SK-N-SH treated with all-trans-retinoic acid at 6 μM for 48 hours (cell line): ENCODE measurements around the gene STK32A.
A peak's percentile ranks its signal among the peaks of the same experiment; 100 is the strongest.

Source experiments
- ATAC-seq: fragments of 200-7000 bp; cut with Tn5 transposase; 3 replicates; pipeline ENCODE4 v1.9.1; 2020; ENCODE audit warnings: mild to moderate bottlenecking, moderate library complexity
- ARNTL ChIP-seq: fragments of 450-650 bp; formaldehyde crosslinking; IDR thresholded peaks from 2 replicates; pipeline ENCODE4 v1.5.0; 2020; ENCODE audit warnings: low read depth, mild to moderate bottlenecking, moderate library complexity, borderline replicate concordance
- BACH2 ChIP-seq: fragments of 250-450 bp; sonication (Bioruptor Pico); IDR thresholded peaks from 2 replicates; pipeline ENCODE4 v1.9.0; 2021; ENCODE audit warnings: mild to moderate bottlenecking, borderline replicate concordance
- CSDC2 ChIP-seq: fragments of 250-450 bp; sonication (Bioruptor Pico); IDR thresholded peaks from 2 replicates; pipeline ENCODE4 v1.5.0; 2020; ENCODE audit warnings: mild to moderate bottlenecking, moderate library complexity
- ESRRG ChIP-seq: fragments of 250-450 bp; sonication (Bioruptor Pico); IDR thresholded peaks from 2 replicates; pipeline ENCODE4 v1.6.1; 2021; ENCODE audit warnings: mild to moderate bottlenecking
- GLIS3 ChIP-seq: fragments of 250-450 bp; sonication (Bioruptor Pico); IDR thresholded peaks from 2 replicates; pipeline ENCODE4 v1.5.0; 2020; ENCODE audit warnings: mild to moderate bottlenecking, moderate library complexity
- ISL1 ChIP-seq: fragments of 250-450 bp; sonication (Bioruptor Pico); IDR thresholded peaks from 2 replicates; pipeline ENCODE4 v2.1.2; 2022; ENCODE audit warnings: mild to moderate bottlenecking, moderate library complexity
- OSR1 ChIP-seq: fragments of 250-450 bp; sonication (Bioruptor Pico); IDR thresholded peaks from 2 replicates; pipeline ENCODE4 v1.8.0; 2022; ENCODE audit warnings: moderate library complexity, mild to moderate bottlenecking, inconsistent platforms
- PPARA ChIP-seq: fragments of 250-450 bp; sonication (Bioruptor Pico); IDR thresholded peaks from 2 replicates; pipeline ENCODE4 v1.5.0; 2020; ENCODE audit warnings: mild to moderate bottlenecking, borderline replicate concordance
- RARB ChIP-seq: fragments of 250-450 bp; sonication (Bioruptor Pico); IDR thresholded peaks from 2 replicates; pipeline ENCODE4 v1.8.0; 2021; ENCODE audit warnings: mild to moderate bottlenecking, moderate library complexity
- SNAI2 ChIP-seq: fragments of 250-450 bp; sonication (Bioruptor Pico); IDR thresholded peaks from 2 replicates; pipeline ENCODE4 v1.5.0; 2020; ENCODE audit warnings: mild to moderate bottlenecking, moderate library complexity
- TCF4 ChIP-seq: fragments of 250-450 bp; sonication (Bioruptor Pico); IDR thresholded peaks from 2 replicates; pipeline ENCODE4 v1.8.0; 2021; ENCODE audit warnings: mild to moderate bottlenecking, moderate library complexity, borderline replicate concordance
- TOX ChIP-seq: fragments of 250-450 bp; sonication (Bioruptor Pico); IDR thresholded peaks from 2 replicates; pipeline ENCODE4 v1.8.0; 2021; ENCODE audit warnings: mild to moderate bottlenecking, moderate library complexity, borderline replicate concordance
- ZC3H10 ChIP-seq: fragments of 250-450 bp; sonication (Bioruptor Pico); IDR thresholded peaks from 2 replicates; pipeline ENCODE4 v1.5.1; 2021; ENCODE audit warnings: mild to moderate bottlenecking, moderate library complexity
- ZFP3 ChIP-seq: fragments of 250-450 bp; sonication (Bioruptor Pico); IDR thresholded peaks from 2 replicates; pipeline ENCODE4 v1.5.0; 2020; ENCODE audit warnings: mild to moderate bottlenecking, moderate library complexity
- ZFP30 ChIP-seq: fragments of 450-650 bp; formaldehyde crosslinking; IDR thresholded peaks from 2 replicates; pipeline ENCODE4 v1.5.0; 2022; ENCODE audit warnings: mild to moderate bottlenecking, moderate library complexity
- ZNF565 ChIP-seq: fragments of 450-650 bp; formaldehyde crosslinking; conservative IDR thresholded peaks from 2 replicates; pipeline ENCODE4 v1.5.0; 2020; ENCODE audit warnings: low read depth, mild to moderate bottlenecking, moderate library complexity
- ZNF70 ChIP-seq: fragments of 450-650 bp; formaldehyde crosslinking; IDR thresholded peaks from 2 replicates; pipeline ENCODE4 v1.5.0; 2020; ENCODE audit warnings: mild to moderate bottlenecking, moderate library complexity
- ZNF8 ChIP-seq: fragments of 450-650 bp; formaldehyde crosslinking; IDR thresholded peaks from 2 replicates; pipeline ENCODE4 v1.5.0; 2020; ENCODE audit warnings: mild to moderate bottlenecking, moderate library complexity
- TF ChIP-seq, protein P1 (sequence below): fragments of 250-450 bp; sonication (Bioruptor Pico); IDR thresholded peaks from 2 replicates; pipeline ENCODE4 v1.8.0; 2020; ENCODE audit warnings: mild to moderate bottlenecking, moderate library complexity, borderline replicate concordance
- TF ChIP-seq, protein P2 (sequence below): fragments of 250-450 bp; sonication (Bioruptor Pico); IDR thresholded peaks from 2 replicates; pipeline ENCODE4 v1.8.0; 2021; ENCODE audit warnings: low read depth, mild to moderate bottlenecking, moderate library complexity, borderline replicate concordance
- TF ChIP-seq, protein P3 (sequence below): fragments of 250-450 bp; sonication (Bioruptor Pico); IDR thresholded peaks from 2 replicates; pipeline ENCODE4 v1.5.0; 2020; ENCODE audit warnings: mild to moderate bottlenecking, moderate library complexity
- TF ChIP-seq, protein P4 (sequence below): fragments of 250-450 bp; sonication (Bioruptor Pico); IDR thresholded peaks from 2 replicates; pipeline ENCODE4 v1.5.1; 2020; ENCODE audit warnings: low read depth, mild to moderate bottlenecking, moderate library complexity
- TF ChIP-seq, protein P5 (sequence below): fragments of 250-450 bp; sonication (Bioruptor Pico); IDR thresholded peaks from 2 replicates; pipeline ENCODE4 v1.5.1; 2021; ENCODE audit warnings: mild to moderate bottlenecking, moderate library complexity

Gene STK32A

DNA sequence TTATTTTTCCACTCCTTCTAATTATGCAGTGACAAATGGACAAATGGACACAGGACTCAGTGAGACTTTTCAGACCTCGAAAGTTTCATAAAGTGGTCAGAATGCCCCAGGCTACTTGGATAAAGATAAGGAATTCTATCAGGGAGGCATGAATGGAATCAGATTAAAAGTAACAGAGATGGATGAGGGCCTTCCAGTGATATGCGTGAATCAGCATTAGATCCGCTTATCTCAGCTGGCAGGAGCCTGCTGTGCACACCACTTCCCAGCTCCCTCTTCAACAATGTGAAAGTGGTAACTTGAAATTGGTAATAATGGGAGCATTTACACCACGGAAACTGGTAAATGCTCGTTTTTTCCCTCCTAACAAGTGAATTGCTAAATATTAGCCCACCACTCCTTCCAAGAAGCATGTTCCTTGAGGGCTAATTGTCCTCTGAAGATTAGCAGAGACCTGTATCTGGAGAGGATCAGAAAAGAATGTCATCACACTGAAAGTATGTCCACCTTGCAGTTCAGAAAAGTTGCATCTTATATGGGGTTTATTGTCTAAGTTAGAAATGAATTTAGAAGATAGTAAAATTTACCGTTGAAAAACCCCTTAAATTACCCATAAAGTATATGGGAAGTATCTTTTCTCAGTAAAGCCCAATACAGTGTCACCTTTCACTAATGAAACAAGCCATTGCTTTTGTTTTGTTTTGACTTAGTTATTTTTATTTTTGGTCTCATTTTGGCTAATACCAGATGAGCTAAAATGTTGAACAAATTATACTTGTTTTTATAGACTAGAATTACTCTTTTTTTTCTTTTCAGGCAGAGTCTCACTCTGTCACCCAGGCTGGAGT lies 149.7 kb downstream of the STK32A start:
- TF ChIP-seq OSR1 (CRISPR knock-in tag), result no peak
- TF ChIP-seq, protein P1, sequence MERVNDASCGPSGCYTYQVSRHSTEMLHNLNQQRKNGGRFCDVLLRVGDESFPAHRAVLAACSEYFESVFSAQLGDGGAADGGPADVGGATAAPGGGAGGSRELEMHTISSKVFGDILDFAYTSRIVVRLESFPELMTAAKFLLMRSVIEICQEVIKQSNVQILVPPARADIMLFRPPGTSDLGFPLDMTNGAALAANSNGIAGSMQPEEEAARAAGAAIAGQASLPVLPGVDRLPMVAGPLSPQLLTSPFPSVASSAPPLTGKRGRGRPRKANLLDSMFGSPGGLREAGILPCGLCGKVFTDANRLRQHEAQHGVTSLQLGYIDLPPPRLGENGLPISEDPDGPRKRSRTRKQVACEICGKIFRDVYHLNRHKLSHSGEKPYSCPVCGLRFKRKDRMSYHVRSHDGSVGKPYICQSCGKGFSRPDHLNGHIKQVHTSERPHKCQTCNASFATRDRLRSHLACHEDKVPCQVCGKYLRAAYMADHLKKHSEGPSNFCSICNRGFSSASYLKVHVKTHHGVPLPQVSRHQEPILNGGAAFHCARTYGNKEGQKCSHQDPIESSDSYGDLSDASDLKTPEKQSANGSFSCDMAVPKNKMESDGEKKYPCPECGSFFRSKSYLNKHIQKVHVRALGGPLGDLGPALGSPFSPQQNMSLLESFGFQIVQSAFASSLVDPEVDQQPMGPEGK (CRISPR knock-in tag), result no peak
- peak; percentile 59; the same call in 1 of the 2 replicates for TF ChIP-seq SNAI2
- TF ChIP-seq TCF4, result peak; percentile 66; the same call in 1 of the 2 replicates
- TF ChIP-seq ISL1 (CRISPR knock-in tag), result peak; percentile 83
- TF ChIP-seq ZFP3, result no peak
- no peak for TF ChIP-seq TOX (CRISPR knock-in tag)
- no peak for TF ChIP-seq ZFP30
- no peak for TF ChIP-seq ZNF565 (CRISPR knock-in tag)
- peak; percentile 79; the same call in 1 of the 2 replicates for TF ChIP-seq BACH2 (CRISPR knock-in tag)
- no peak for TF ChIP-seq RARB
- TF ChIP-seq, protein P2, sequence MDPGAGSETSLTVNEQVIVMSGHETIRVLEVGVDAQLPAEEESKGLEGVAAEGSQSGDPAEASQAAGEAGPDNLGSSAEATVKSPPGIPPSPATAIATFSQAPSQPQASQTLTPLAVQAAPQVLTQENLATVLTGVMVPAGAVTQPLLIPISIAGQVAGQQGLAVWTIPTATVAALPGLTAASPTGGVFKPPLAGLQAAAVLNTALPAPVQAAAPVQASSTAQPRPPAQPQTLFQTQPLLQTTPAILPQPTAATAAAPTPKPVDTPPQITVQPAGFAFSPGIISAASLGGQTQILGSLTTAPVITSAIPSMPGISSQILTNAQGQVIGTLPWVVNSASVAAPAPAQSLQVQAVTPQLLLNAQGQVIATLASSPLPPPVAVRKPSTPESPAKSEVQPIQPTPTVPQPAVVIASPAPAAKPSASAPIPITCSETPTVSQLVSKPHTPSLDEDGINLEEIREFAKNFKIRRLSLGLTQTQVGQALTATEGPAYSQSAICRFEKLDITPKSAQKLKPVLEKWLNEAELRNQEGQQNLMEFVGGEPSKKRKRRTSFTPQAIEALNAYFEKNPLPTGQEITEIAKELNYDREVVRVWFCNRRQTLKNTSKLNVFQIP (CRISPR knock-in tag), result no peak
- TF ChIP-seq ZC3H10 (CRISPR knock-in tag), result no peak
- TF ChIP-seq, protein P3, sequence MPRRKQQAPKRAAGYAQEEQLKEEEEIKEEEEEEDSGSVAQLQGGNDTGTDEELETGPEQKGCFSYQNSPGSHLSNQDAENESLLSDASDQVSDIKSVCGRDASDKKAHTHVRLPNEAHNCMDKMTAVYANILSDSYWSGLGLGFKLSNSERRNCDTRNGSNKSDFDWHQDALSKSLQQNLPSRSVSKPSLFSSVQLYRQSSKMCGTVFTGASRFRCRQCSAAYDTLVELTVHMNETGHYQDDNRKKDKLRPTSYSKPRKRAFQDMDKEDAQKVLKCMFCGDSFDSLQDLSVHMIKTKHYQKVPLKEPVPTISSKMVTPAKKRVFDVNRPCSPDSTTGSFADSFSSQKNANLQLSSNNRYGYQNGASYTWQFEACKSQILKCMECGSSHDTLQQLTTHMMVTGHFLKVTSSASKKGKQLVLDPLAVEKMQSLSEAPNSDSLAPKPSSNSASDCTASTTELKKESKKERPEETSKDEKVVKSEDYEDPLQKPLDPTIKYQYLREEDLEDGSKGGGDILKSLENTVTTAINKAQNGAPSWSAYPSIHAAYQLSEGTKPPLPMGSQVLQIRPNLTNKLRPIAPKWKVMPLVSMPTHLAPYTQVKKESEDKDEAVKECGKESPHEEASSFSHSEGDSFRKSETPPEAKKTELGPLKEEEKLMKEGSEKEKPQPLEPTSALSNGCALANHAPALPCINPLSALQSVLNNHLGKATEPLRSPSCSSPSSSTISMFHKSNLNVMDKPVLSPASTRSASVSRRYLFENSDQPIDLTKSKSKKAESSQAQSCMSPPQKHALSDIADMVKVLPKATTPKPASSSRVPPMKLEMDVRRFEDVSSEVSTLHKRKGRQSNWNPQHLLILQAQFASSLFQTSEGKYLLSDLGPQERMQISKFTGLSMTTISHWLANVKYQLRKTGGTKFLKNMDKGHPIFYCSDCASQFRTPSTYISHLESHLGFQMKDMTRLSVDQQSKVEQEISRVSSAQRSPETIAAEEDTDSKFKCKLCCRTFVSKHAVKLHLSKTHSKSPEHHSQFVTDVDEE (CRISPR knock-in tag), result peak; percentile 88
- TF ChIP-seq ESRRG (CRISPR knock-in tag), result no peak
- no peak for TF ChIP-seq PPARA (CRISPR knock-in tag)
- TF ChIP-seq ARNTL (CRISPR knock-in tag), result no peak
- no peak for TF ChIP-seq ZNF70 (CRISPR knock-in tag)
- TF ChIP-seq, protein P4, sequence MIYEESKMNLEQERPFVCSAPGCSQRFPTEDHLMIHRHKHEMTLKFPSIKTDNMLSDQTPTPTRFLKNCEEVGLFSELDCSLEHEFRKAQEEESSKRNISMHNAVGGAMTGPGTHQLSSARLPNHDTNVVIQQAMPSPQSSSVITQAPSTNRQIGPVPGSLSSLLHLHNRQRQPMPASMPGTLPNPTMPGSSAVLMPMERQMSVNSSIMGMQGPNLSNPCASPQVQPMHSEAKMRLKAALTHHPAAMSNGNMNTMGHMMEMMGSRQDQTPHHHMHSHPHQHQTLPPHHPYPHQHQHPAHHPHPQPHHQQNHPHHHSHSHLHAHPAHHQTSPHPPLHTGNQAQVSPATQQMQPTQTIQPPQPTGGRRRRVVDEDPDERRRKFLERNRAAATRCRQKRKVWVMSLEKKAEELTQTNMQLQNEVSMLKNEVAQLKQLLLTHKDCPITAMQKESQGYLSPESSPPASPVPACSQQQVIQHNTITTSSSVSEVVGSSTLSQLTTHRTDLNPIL (CRISPR knock-in tag), result no peak
- TF ChIP-seq GLIS3 (CRISPR knock-in tag), result peak; percentile 89
- TF ChIP-seq, protein P5, sequence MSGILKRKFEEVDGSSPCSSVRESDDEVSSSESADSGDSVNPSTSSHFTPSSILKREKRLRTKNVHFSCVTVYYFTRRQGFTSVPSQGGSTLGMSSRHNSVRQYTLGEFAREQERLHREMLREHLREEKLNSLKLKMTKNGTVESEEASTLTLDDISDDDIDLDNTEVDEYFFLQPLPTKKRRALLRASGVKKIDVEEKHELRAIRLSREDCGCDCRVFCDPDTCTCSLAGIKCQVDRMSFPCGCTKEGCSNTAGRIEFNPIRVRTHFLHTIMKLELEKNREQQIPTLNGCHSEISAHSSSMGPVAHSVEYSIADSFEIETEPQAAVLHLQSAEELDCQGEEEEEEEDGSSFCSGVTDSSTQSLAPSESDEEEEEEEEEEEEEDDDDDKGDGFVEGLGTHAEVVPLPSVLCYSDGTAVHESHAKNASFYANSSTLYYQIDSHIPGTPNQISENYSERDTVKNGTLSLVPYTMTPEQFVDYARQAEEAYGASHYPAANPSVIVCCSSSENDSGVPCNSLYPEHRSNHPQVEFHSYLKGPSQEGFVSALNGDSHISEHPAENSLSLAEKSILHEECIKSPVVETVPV (CRISPR knock-in tag), result peak; percentile 62; the same call in 1 of the 2 replicates
- ATAC-seq, result peak; percentile 17; the same call in 2 of the 3 replicates

DNA sequence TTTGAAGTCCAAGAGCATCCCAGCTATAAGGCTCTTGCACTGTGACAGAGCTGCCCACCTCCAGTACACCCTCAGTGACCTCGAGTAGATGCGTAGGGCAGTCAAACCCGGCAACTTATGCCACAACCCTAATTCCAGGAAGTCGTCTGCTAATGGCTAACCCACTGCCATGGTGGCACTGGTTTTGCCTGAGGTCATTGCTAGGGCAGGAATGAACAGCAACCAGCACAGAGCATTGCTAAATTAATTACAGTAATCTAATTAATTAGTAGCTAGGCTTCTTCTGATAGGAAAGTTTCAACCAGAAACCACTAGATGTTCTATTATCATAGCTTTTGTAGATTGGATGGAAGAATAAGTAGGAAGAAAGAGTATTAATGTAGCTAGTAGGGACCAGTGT lies 152.3 kb downstream of the STK32A start:
- peak; percentile 31 for ATAC-seq
- peak; percentile 54; the same call in 1 of the 2 replicates for TF ChIP-seq ZNF8 (CRISPR knock-in tag)
- TF ChIP-seq TCF4, result peak; percentile 51; the same call in 1 of the 2 replicates
- peak; percentile 90 for TF ChIP-seq ZFP3
- no peak for TF ChIP-seq RARB
- TF ChIP-seq CSDC2 (CRISPR knock-in tag), result peak; percentile 97
- TF ChIP-seq, protein P1 (CRISPR knock-in tag), result no peak
- TF ChIP-seq GLIS3 (CRISPR knock-in tag), result peak; percentile 86; the same call in 1 of the 2 replicates
- TF ChIP-seq OSR1 (CRISPR knock-in tag), result no peak
- TF ChIP-seq ZNF565 (CRISPR knock-in tag), result 0 out of 2 replicates have a peak, but pooled peaks have one; percentile 3
- TF ChIP-seq, protein P5 (CRISPR knock-in tag), result peak; percentile 66; the same call in 1 of the 2 replicates
- TF ChIP-seq ZC3H10 (CRISPR knock-in tag), result 0 out of 2 replicates have a peak, but pooled peaks have one; percentile 34
- TF ChIP-seq ARNTL (CRISPR knock-in tag), result no peak
- TF ChIP-seq ESRRG (CRISPR knock-in tag), result peak; percentile 52; the same call in 1 of the 2 replicates
- TF ChIP-seq, protein P4 (CRISPR knock-in tag), result peak; percentile 69; the same call in 1 of the 2 replicates
- TF ChIP-seq SNAI2, result 0 out of 2 replicates have a peak, but pooled peaks have one; percentile 83
